ENCODE data around the gene SPTBN1.
A peak's percentile ranks its signal among the peaks of the same experiment; 100 is the strongest.

SPTBN1 gene

GRCh38 chr2:54577944-54578647, 122.0 kb downstream of the SPTBN1 start:
- DNase-seq, result no peak

- DNase-seq, result no peak
Observed at GRCh38 chr2:54578648-54579045, 122.5 kb downstream of the SPTBN1 start.

- DNase-seq, result no peak
Observed at GRCh38 chr2:54579061-54579681, 123.0 kb downstream of the SPTBN1 start.

DNA sequence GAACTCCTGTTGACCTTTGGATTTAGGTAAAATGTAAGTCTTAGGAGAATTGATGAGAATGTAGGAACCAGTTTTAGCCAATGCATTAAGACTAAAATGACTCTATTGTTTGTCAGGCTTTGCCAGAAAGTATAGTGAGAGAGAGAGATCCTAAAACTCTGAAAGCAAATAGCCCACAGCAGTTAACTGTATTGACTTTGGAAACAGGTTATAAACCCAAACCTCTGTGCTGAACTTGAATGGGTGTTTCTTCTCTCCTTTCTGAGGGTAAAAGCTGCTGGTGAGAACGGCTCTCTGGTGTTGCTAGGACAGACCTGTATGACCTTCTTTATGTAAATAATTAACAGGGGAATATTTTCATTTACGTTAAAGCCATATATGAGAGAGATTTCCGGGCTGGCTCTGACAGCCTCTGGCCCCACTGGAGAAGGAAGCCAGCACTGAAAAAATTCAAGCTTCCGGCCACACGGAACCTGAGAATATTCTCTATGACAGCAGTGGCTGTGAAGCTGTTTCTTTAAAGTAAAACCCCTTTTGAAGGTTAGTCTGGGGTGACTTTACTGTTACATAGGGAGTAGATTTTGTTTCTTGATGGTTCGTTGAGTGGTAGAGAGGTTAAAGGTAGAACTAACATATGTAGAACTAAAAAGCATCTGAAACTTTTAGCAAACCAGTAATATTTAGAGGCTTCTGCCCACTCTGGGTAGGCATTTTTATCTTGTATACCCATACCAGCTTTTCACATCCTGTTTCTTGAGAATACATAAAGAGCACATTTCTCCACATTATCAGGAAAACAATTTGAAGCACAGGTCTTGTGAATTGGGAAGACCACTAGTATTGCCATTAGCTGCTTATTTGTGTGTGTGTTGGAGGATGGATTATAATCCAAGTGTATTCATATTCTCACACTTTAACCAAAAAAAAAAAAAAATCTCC, 123.8 kb downstream of the SPTBN1 start:
- peak; percentile 76 for DNase-seq

- DNase-seq, result no peak
Observed at GRCh38 chr2:54581326-54582039, 125.4 kb downstream of the SPTBN1 start.

- no peak for DNase-seq
Observed at GRCh38 chr2:54582987-54583386, 126.9 kb downstream of the SPTBN1 start.

GRCh38 chr2:54584598-54584997, 128.5 kb downstream of the SPTBN1 start:
- DNase-seq, result no peak

GRCh38 chr2:54585136-54585733, 129.1 kb downstream of the SPTBN1 start:
- no peak for DNase-seq

DNA sequence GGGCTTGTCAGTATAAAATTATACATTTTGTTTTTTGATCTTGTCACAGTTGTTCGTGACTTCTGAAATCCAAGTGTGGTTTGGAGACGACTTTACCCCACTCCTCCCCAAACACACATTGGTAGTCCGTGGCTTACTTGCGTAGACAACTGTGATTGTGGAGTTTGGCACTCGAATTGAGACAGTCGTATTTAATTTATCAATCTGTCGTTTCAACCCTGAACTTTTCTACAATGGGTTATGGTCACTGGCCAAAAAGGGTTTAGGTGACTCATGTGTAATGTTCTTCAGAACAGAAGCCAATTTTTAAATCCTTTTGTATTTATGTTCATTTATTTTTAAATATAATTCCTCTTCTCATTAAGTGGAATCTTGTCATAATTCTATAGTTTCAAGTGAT, 129.9 kb downstream of the SPTBN1 start:
- no peak for DNase-seq

DNA sequence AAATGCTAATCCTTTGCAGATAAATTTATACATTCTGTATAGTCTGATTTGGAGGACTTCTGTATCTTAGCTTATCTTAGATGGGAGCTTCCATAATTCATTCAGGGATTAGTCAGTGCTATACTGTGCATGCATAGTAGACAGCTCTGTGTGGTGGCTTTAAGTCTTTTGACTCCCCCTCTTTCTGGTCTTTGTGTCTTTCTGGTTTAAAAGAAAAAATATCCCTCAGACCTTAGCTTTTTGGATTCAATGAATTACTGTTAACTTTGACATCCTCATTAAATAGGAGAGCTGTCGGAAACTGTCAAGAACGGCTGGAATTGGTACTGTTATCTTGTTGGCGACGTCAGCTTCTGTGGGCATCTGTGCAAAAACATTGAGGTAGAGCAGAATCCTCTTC, 130.4 kb downstream of the SPTBN1 start:
- DNase-seq, result no peak

- DNase-seq, result no peak
Observed at GRCh38 chr2:54587171-54588016, 131.3 kb downstream of the SPTBN1 start.

- no peak for DNase-seq
Observed at GRCh38 chr2:54588244-54588899, 132.2 kb downstream of the SPTBN1 start.

GRCh38 chr2:54589038-54589339, 132.9 kb downstream of the SPTBN1 start:
- DNase-seq, result no peak

- peak; percentile 56 for DNase-seq
Observed at GRCh38 chr2:54589340-54590215, 133.5 kb downstream of the SPTBN1 start.

GRCh38 chr2:54590216-54591120, 134.3 kb downstream of the SPTBN1 start:
- DNase-seq, result no peak

DNA sequence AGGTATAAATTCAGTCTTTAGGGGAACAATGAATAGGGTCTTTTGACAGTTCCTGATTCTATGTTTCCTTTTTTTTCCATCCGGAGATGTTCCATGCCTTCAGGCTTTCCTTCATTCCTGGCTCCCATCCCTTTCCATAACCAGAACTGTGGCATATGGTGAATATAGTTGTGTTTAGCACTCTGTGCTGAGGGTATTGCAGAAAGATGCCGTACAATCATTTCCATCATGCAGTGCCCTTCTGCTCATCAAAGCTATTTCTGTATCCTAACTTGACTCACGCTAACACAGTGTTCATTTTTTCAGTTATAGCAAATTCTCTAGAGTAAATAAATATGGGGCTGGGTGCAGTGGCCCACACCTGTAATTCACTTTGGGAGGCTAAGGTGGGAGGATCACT, 135.4 kb downstream of the SPTBN1 start:
- no peak for DNase-seq

GRCh38 chr2:54593249-54593648, 137.1 kb downstream of the SPTBN1 start:
- no peak for DNase-seq

GRCh38 chr2:54594048-54594447, 137.9 kb downstream of the SPTBN1 start:
- no peak for DNase-seq

Measured in central memory CD4-positive, alpha-beta T cell (primary cell).